IMR-90 (cell line): ENCODE data around the gene LHFPL6.
A peak's percentile ranks its signal among the peaks of the same experiment; 100 is the strongest.

Experiments
- BHLHE40 ChIP-seq: fragments of 150-350 bp; IDR thresholded peaks from 2 replicates; pipeline ENCODE4 v1.6.1; 2016; ENCODE audit warnings: mild to moderate bottlenecking, low read depth, low read length
- CEBPB ChIP-seq: IDR thresholded peaks from 2 replicates; pipeline ENCODE4 v1.6.1; 2012; ENCODE audit warnings: low read depth, low read length, improper control_type of control experiment
- CHD1 ChIP-seq: IDR thresholded peaks from 2 replicates; pipeline ENCODE4 v1.6.1; 2012; ENCODE audit warnings: low read depth, low read length, improper control_type of control experiment
- MAFK ChIP-seq: IDR thresholded peaks from 2 replicates; pipeline ENCODE4 v1.6.1; 2012; ENCODE audit warnings: low read depth, low read length, improper control_type of control experiment
- MAZ ChIP-seq: IDR thresholded peaks from 2 replicates; pipeline ENCODE4 v1.6.1; 2012; ENCODE audit warnings: low read depth, mild to moderate bottlenecking, low read length, improper control_type of control experiment, moderate library complexity, borderline replicate concordance
- MXI1 ChIP-seq: IDR thresholded peaks from 2 replicates; pipeline ENCODE4 v1.6.1; 2012; ENCODE audit warnings: low read depth, mild to moderate bottlenecking, low read length, moderate library complexity, borderline replicate concordance
- NFE2L2 ChIP-seq: fragments of 150-350 bp; IDR thresholded peaks from 2 replicates; pipeline ENCODE4 v1.6.1; 2016; ENCODE audit warnings: low read depth, mild to moderate bottlenecking, low read length
- POLR2A ChIP-seq: IDR thresholded peaks from 2 replicates; pipeline ENCODE4 v1.6.1; 2012; ENCODE audit warnings: mild to moderate bottlenecking, low read depth, low read length
- RCOR1 ChIP-seq: IDR thresholded peaks from 2 replicates; pipeline ENCODE4 v1.6.1; 2012; ENCODE audit warnings: mild to moderate bottlenecking, low read length, improper control_type of control experiment; ENCODE audit not compliant: insufficient replicate concordance
- SMC3 ChIP-seq: fragments of 150-350 bp; IDR thresholded peaks from 2 replicates; pipeline ENCODE4 v1.6.1; 2016; ENCODE audit warnings: low read depth, mild to moderate bottlenecking, antibody characterized with exemption, low read length, moderate library complexity
- TF ChIP-seq, protein P1 (sequence below): conservative IDR thresholded peaks from 2 replicates; pipeline ENCODE4 v1.5.1; 2012; ENCODE audit warnings: mild to moderate bottlenecking, low read depth, low read length, improper control_type of control experiment
- TF ChIP-seq, protein P2 (sequence below): fragments of 150-350 bp; IDR thresholded peaks from 2 replicates; pipeline ENCODE4 v1.6.1; 2016; ENCODE audit warnings: low read depth, mild to moderate bottlenecking, low read length, moderate library complexity, borderline replicate concordance

DNA sequence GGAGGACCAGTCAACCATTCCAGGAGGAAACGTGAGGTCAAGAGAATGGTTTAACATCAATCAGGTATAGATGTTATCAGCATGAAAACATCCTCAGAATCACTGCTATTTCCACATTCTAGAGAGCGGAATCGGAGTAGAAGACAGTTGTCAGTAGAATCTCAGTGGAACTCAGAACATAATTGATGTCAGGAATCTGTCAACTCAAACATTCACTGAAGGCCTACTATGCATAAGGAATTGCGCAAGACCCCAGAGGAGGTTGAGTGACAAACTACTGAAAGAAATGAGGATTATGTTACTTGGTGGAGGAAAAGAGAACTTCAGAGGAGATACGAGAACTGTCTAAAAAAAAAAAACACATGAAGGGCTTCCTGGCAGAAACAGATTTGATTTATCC lies 97.8 kb downstream of the LHFPL6 start:
- TF ChIP-seq NFE2L2 (no peak), CHD1 (no peak), SMC3 (no peak), MAZ (no peak), POLR2A (no peak), MXI1 (no peak), BHLHE40 (no peak), RCOR1 (no peak), MAFK (no peak), CEBPB (peak; percentile 94)
- TF ChIP-seq, protein P1, sequence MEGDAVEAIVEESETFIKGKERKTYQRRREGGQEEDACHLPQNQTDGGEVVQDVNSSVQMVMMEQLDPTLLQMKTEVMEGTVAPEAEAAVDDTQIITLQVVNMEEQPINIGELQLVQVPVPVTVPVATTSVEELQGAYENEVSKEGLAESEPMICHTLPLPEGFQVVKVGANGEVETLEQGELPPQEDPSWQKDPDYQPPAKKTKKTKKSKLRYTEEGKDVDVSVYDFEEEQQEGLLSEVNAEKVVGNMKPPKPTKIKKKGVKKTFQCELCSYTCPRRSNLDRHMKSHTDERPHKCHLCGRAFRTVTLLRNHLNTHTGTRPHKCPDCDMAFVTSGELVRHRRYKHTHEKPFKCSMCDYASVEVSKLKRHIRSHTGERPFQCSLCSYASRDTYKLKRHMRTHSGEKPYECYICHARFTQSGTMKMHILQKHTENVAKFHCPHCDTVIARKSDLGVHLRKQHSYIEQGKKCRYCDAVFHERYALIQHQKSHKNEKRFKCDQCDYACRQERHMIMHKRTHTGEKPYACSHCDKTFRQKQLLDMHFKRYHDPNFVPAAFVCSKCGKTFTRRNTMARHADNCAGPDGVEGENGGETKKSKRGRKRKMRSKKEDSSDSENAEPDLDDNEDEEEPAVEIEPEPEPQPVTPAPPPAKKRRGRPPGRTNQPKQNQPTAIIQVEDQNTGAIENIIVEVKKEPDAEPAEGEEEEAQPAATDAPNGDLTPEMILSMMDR, result no peak
- TF ChIP-seq, protein P2, sequence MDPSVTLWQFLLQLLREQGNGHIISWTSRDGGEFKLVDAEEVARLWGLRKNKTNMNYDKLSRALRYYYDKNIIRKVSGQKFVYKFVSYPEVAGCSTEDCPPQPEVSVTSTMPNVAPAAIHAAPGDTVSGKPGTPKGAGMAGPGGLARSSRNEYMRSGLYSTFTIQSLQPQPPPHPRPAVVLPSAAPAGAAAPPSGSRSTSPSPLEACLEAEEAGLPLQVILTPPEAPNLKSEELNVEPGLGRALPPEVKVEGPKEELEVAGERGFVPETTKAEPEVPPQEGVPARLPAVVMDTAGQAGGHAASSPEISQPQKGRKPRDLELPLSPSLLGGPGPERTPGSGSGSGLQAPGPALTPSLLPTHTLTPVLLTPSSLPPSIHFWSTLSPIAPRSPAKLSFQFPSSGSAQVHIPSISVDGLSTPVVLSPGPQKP, result no peak
